Smooth muscle cell (in vitro differentiated cells): Measurements from ENCODE around the gene PER2. TPM values are rescaled to one million over a fixed set of nuclear protein-coding genes. Genes with fewer than 3 reads are reported as not detected.
A peak's percentile ranks its signal among the peaks of the same experiment; 100 is the strongest.

Experiments used
- DNase-seq: peaks from one replicate; lab custom pipeline; 2025; ENCODE audit not compliant: unreplicated experiment; lab: John Stamatoyannopoulos, UW
- H2AFZ ChIP-seq: fragments of 200-600 bp; sonication (generic); 2 replicates; pipeline ENCODE4 v1.6.0; 2016; ENCODE audit warnings: antibody characterized with exemption, low read depth, mild to moderate bottlenecking
- H3F3A ChIP-seq: fragments of 200-600 bp; sonication (generic); 2 replicates; pipeline ENCODE4 v1.6.0; 2017; ENCODE audit warnings: antibody characterized with exemption, low read depth
- H3K27ac ChIP-seq: fragments of 200-600 bp; sonication (generic); 2 replicates; pipeline ENCODE4 v1.5.1; 2016; ENCODE audit warnings: low read depth, mild to moderate bottlenecking
- H3K27me3 ChIP-seq: fragments of 200-600 bp; sonication (generic); 2 replicates; pipeline ENCODE4 v1.6.1; 2016; ENCODE audit warnings: low read depth, mild to moderate bottlenecking
- H3K36me3 ChIP-seq: fragments of 200-600 bp; sonication (generic); 2 replicates; pipeline ENCODE4 v1.5.1; 2016; ENCODE audit warnings: low read depth
- H3K4me1 ChIP-seq: fragments of 200-600 bp; sonication (generic); 2 replicates; pipeline ENCODE4 v1.5.1; 2016; ENCODE audit warnings: low read depth
- H3K4me2 ChIP-seq: fragments of 200-600 bp; sonication (generic); 2 replicates; pipeline ENCODE4 v1.6.0; 2016; ENCODE audit warnings: mild to moderate bottlenecking
- H3K4me3 ChIP-seq: fragments of 200-600 bp; sonication (generic); 2 replicates; pipeline ENCODE4 v1.5.1; 2016; ENCODE audit warnings: mild to moderate bottlenecking
- H3K79me2 ChIP-seq: fragments of 200-600 bp; sonication (generic); 2 replicates; pipeline ENCODE4 v1.6.0; 2016; ENCODE audit warnings: low read depth, mild to moderate bottlenecking
- H3K9ac ChIP-seq: fragments of 200-600 bp; sonication (generic); 2 replicates; pipeline ENCODE4 v1.6.0; 2016; ENCODE audit warnings: low read depth
- H3K9me3 ChIP-seq: fragments of 200-600 bp; sonication (generic); replicated peaks from 2 replicates; pipeline ENCODE4 v1.5.1; 2016; ENCODE audit warnings: low read depth
- H4K20me1 ChIP-seq: fragments of 200-600 bp; sonication (generic); 2 replicates; pipeline ENCODE4 v1.6.0; 2016; ENCODE audit warnings: low read depth
- CTCF ChIP-seq: fragments of 200-600 bp; sonication (generic); IDR thresholded peaks from 2 replicates; pipeline ENCODE4 v1.5.1; 2017; ENCODE audit warnings: borderline replicate concordance, mild to moderate bottlenecking, antibody characterized with exemption; ENCODE audit not compliant: insufficient read depth, poor library complexity, severe bottlenecking
- WGBS: methylation state at CpG from one replicate; pipeline ENCODE4 v1.1.7; 2016; ENCODE audit warnings: low lambda C conversion rate; 5-methylcytosine and 5-hydroxymethylcytosine counted together
- polyA plus RNA-seq: library from polyadenylated mRNA; unstranded; fragments of >200 nt; fragmentation: Nextera tagmentation; extraction: Ambion mirVana; gene quantifications from 2 replicates; pipeline ENCODE4 v1.2.1, GENCODE V29; 2016
- total RNA-seq: library from RNA; depleted of rRNA; stranded (reverse); fragments of >200 nt; gene quantifications from 2 replicates; pipeline ENCODE4 v1.2.3, GENCODE V29; 2014

Gene PER2
- total RNA-seq (5.0 and 9.7 TPM in 2 replicates), polyA plus RNA-seq (3.5 and 7.9 TPM in 2 replicates)

GRCh38 chr2:238287737-238288649 is at the start of gene PER2:
Gene PER2, minus strand, starts transcription at chr2:238288610. Its CDS starts 10,674 bp downstream, at chr2:238277936.
- DNase-seq: peak; percentile 30
- H3K4me1 ChIP-seq: peaks cover 24% of the 10 kb centered on the region
- H3K27ac ChIP-seq: peak within 1 kb of the TSS; percentile 96
- peak within 1 kb of the TSS; percentile 99 for H3K9ac ChIP-seq
- H3K4me3 ChIP-seq: peak within 1 kb of the TSS; percentile 83
- 9% methylated on average over 52 of the region's 65 CpGs for WGBS
- H4K20me1 ChIP-seq: peaks cover 20% of the 10 kb centered on the region
- H3K36me3 ChIP-seq: no peaks in the 10 kb centered on the region
- peaks cover 9% of the 10 kb centered on the region for H3F3A ChIP-seq
- no peak for TF ChIP-seq CTCF
- peaks cover 1% of the 10 kb centered on the region for H3K27me3 ChIP-seq
- peak within 1 kb of the TSS; percentile 85 for H2AFZ ChIP-seq
- no peaks in the 10 kb centered on the region for H3K9me3 ChIP-seq
- H3K4me2 ChIP-seq: peak within 1 kb of the TSS; percentile 93
- H3K79me2 ChIP-seq: peaks cover 25% of the 10 kb centered on the region

- 93% methylated on average over 5 of the region's 5 CpGs for WGBS
- Histone ChIP-seq H3K9ac (no peak overlapping the region), H3F3A (no peaks in the 10 kb centered on the region), H3K27me3 (no peaks in the 10 kb centered on the region), H3K79me2 (no peaks in the 10 kb centered on the region), H3K27ac (no peak overlapping the region), H3K4me2 (no peak overlapping the region), H4K20me1 (peaks cover 58% of the 10 kb centered on the region), H3K4me3 (no peak overlapping the region), H3K4me1 (no peaks in the 10 kb centered on the region), H3K9me3 (no peaks in the 10 kb centered on the region), H2AFZ (no peak overlapping the region), H3K36me3 (no peaks in the 10 kb centered on the region)
- no peak for TF ChIP-seq CTCF
- DNase-seq: no peak
Measured at GRCh38 chr2:238337846-238338245, 49.4 kb upstream of the PER2 start.

- no peak for TF ChIP-seq CTCF
- Histone ChIP-seq H3K4me1 (no peaks in the 10 kb centered on the region), H3K4me2 (no peak overlapping the region), H3K79me2 (no peaks in the 10 kb centered on the region), H2AFZ (no peak overlapping the region), H3K36me3 (no peaks in the 10 kb centered on the region), H3K4me3 (no peak overlapping the region), H3F3A (no peaks in the 10 kb centered on the region), H3K27me3 (no peaks in the 10 kb centered on the region), H3K9me3 (no peaks in the 10 kb centered on the region), H3K27ac (no peak overlapping the region), H4K20me1 (peaks cover 65% of the 10 kb centered on the region), H3K9ac (no peak overlapping the region)
- 100% methylated on average over 5 of the region's 5 CpGs for WGBS
- DNase-seq: no peak
Measured at GRCh38 chr2:238336793-238337444, 48.5 kb upstream of the PER2 start.
